Measurements from ENCODE around the gene OXLD1.

OXLD1 gene

DNA sequence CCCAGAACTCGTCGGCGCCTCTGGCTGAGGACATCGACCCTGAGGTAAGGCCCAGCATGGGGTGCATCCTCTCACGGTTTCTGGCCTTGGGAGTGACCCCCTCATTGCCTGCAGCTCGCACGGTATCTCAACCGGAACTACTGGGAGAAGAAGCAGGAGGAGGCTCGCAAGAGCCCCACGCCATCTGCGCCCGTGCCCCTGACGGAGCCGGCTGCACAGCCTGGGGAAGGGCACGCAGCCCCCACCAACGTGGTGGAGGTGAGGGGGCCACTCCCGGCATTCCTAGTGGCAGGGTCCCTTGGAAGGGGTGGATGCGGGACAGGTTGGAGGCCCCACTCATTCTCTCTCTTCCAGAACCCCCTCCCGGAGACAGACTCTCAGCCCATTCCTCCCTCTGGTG, 28.4 kb upstream of the OXLD1 start:
- no peak overlapping the region for H3K4me3 ChIP-seq (ENCODE audit: control insufficient read depth, low read depth, low read length)
- no peak for DNase-seq (ENCODE audit: low read depth)
- TF ChIP-seq CTCF (conservative IDR thresholded peaks at IDR 0.05; ENCODE audit: control insufficient read depth, insufficient read depth, low read depth, low read length): no peak

GRCh38 chr17:81693509-81694210, 27.3 kb upstream of the OXLD1 start:
- no peak overlapping the region for H3K4me3 ChIP-seq (ENCODE audit: control insufficient read depth, low read depth, low read length)
- no peak for TF ChIP-seq CTCF (conservative IDR thresholded peaks at IDR 0.05; ENCODE audit: control insufficient read depth, insufficient read depth, low read depth, low read length)
- no peak for DNase-seq (ENCODE audit: low read depth)

- TF ChIP-seq CTCF (conservative IDR thresholded peaks at IDR 0.05; ENCODE audit: control insufficient read depth, insufficient read depth, low read depth, low read length): no peak
- no peak for DNase-seq (ENCODE audit: low read depth)
- H3K4me3 ChIP-seq (ENCODE audit: control insufficient read depth, low read depth, low read length): no peak overlapping the region
Measured at GRCh38 chr17:81691608-81692007, 25.2 kb upstream of the OXLD1 start.

GRCh38 chr17:81691196-81691595, 24.8 kb upstream of the OXLD1 start:
- no peak for DNase-seq (ENCODE audit: low read depth)
- H3K4me3 ChIP-seq (ENCODE audit: control insufficient read depth, low read depth, low read length): no peak overlapping the region
- TF ChIP-seq CTCF (conservative IDR thresholded peaks at IDR 0.05; ENCODE audit: control insufficient read depth, insufficient read depth, low read depth, low read length): no peak

DNA sequence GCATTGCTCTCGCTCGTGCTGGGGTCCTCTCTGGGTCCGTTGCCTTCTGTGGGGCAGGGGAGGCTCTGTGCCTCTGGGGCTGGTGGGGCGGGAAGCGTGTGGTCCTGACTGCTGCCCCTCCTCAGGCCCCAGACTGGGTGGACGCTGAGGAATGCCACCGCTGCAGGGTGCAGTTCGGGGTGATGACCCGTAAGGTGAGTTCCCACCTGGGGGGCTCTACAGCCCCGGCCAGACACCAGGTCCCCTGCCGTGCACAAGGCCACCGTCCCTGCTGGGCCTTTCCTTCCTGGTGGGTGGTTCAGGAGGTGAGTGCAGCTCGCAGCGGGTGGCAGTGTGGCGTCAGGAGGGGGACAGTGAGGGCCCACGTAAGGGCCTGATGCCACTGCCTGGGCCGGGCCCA, 24.1 kb upstream of the OXLD1 start:
- H3K4me3 ChIP-seq (ENCODE audit: control insufficient read depth, low read depth, low read length): no peak overlapping the region

GRCh38 chr17:81690066-81690465, 23.7 kb upstream of the OXLD1 start:
- no peak for TF ChIP-seq CTCF (conservative IDR thresholded peaks at IDR 0.05; ENCODE audit: control insufficient read depth, insufficient read depth, low read depth, low read length)
- H3K4me3 ChIP-seq (ENCODE audit: control insufficient read depth, low read depth, low read length): no peak overlapping the region
- DNase-seq (ENCODE audit: low read depth): no peak

More for the DNA sequence above, 24.1 kb upstream of the OXLD1 start:
- TF ChIP-seq CTCF (conservative IDR thresholded peaks at IDR 0.05; ENCODE audit: control insufficient read depth, insufficient read depth, low read depth, low read length): no peak
- no peak for DNase-seq (ENCODE audit: low read depth)

- H3K4me3 ChIP-seq (ENCODE audit: control insufficient read depth, low read depth, low read length): no peak overlapping the region
- no peak for TF ChIP-seq CTCF (conservative IDR thresholded peaks at IDR 0.05; ENCODE audit: control insufficient read depth, insufficient read depth, low read depth, low read length)
- no peak for DNase-seq (ENCODE audit: low read depth)
Measured at GRCh38 chr17:81688616-81689015, 22.2 kb upstream of the OXLD1 start.

Measured in fibroblast of mammary gland (primary cell).